SHP77 (cell line): ENCODE data around the gene OR3A2.
"Not testable (repeated sequence)": the region's sequence is repeated elsewhere in the genome, so short reads cannot be mapped to it uniquely, and the experiment has no call there.

Source experiments
- DNase-seq, 2 experiments: peaks; one replicate each; lab custom pipeline; 2025; lab: John Stamatoyannopoulos, UW

The OR3A2 gene

GRCh38 chr17:3385869-3386816 is at the start of gene OR3A2:
TSS of gene OR3A2 (minus strand) at chr17:3386308.
- DNase-seq, result no peak

- DNase-seq, result no peak
Measured at GRCh38 chr17:3433741-3434140, 47.6 kb upstream of the OR3A2 start, which contains the start of gene OR1E2. TSS of gene OR1E2 (minus strand) at chr17:3433841. CDS start at chr17:3433841, 0 bp downstream.

GRCh38 chr17:3433215-3433614 is 47.1 kb upstream of the OR3A2 start:
- DNase-seq, result not testable (repeated sequence)

GRCh38 chr17:3418222-3418621 is 32.1 kb upstream of the OR3A2 start:
- DNase-seq, result no peak

- no peak for DNase-seq
Measured at GRCh38 chr17:3415610-3416009, 29.5 kb upstream of the OR3A2 start.

GRCh38 chr17:3412216-3412615 is 26.1 kb upstream of the OR3A2 start:
- not testable (repeated sequence) for DNase-seq

GRCh38 chr17:3411070-3411469 is 25.0 kb upstream of the OR3A2 start, which contains the start of gene OR3A3:
TSS of gene OR3A3 (plus strand) at chr17:3411370.
- DNase-seq, result no peak

GRCh38 chr17:3403856-3404255 is 17.7 kb upstream of the OR3A2 start:
- DNase-seq, result not testable (repeated sequence)

- DNase-seq, result no peak
Measured at GRCh38 chr17:3401786-3402185, 15.7 kb upstream of the OR3A2 start.

GRCh38 chr17:3400055-3400454 is 13.9 kb upstream of the OR3A2 start:
- peak; percentile 12 to 36 for DNase-seq

- no peak for DNase-seq
Measured at GRCh38 chr17:3398310-3398709, 12.2 kb upstream of the OR3A2 start, which contains the start of gene OR1E1. TSS of gene OR1E1 (minus strand) at chr17:3398410. CDS start at chr17:3398410, 0 bp downstream.

- not testable (repeated sequence) for DNase-seq
Measured at GRCh38 chr17:3397801-3398200, 11.7 kb upstream of the OR3A2 start.

GRCh38 chr17:3389791-3390190 is 3.7 kb upstream of the OR3A2 start:
- no peak for DNase-seq

- DNase-seq, result no peak
Measured at GRCh38 chr17:3381957-3382356, 4.2 kb downstream of the OR3A2 start.

GRCh38 chr17:3378321-3378720 is 7.8 kb downstream of the OR3A2 start:
- DNase-seq, result no peak

- DNase-seq, result not testable (repeated sequence)
Measured at GRCh38 chr17:3371167-3371566, 14.9 kb downstream of the OR3A2 start.

- DNase-seq, result peak in 1 of 2 experiments; percentile 2
Measured at GRCh38 chr17:3342782-3343181, 43.3 kb downstream of the OR3A2 start.

GRCh38 chr17:3335876-3336275 is 50.2 kb downstream of the OR3A2 start:
- DNase-seq, result peak in 1 of 2 experiments; percentile 13

- DNase-seq, result no peak
Measured at GRCh38 chr17:3318336-3318735, 67.8 kb downstream of the OR3A2 start.

- DNase-seq, result no peak
Measured at GRCh38 chr17:3316836-3317235, 69.3 kb downstream of the OR3A2 start.

GRCh38 chr17:3308603-3309002 is 77.5 kb downstream of the OR3A2 start:
- no peak for DNase-seq

GRCh38 chr17:3298260-3298659 is 87.8 kb downstream of the OR3A2 start, which contains the start of gene OR3A1:
TSS of gene OR3A1 (minus strand) at chr17:3298360. CDS start at chr17:3292582, 5,778 bp downstream.
- no peak for DNase-seq

GRCh38 chr17:3295632-3296031 is 90.5 kb downstream of the OR3A2 start:
- DNase-seq, result no peak
